GM23338 (cell line): Measurements from ENCODE around the gene SIKE1. TPM values are rescaled to one million over a fixed set of nuclear protein-coding genes. Genes with fewer than 3 reads are reported as not detected.
"Not testable (repeated sequence)": the region's sequence is repeated elsewhere in the genome, so short reads cannot be mapped to it uniquely, and the experiment has no call there.

ENCODE experiments used
- ATAC-seq: fragments of 200-7000 bp; cut with Tn5 transposase; 3 replicates; pipeline ENCODE4 v1.9.1; 2020
- DNase-seq: peaks from one replicate; pipeline ENCODE4 v3.0.0-alpha.2; 2015; ENCODE audit warnings: low spot score
- H2AFZ ChIP-seq: fragments of 200-600 bp; sonication (generic); 2 replicates; pipeline ENCODE4 v1.8.0; 2016; ENCODE audit warnings: antibody characterized with exemption, mild to moderate bottlenecking, moderate library complexity
- H3F3A ChIP-seq: fragments of 200-600 bp; sonication (generic); replicated peaks from 2 replicates; pipeline ENCODE4 v1.8.0; 2017; ENCODE audit warnings: antibody characterized with exemption, mixed run types, low read depth
- H3K27ac ChIP-seq: fragments of 200-600 bp; sonication (generic); 2 replicates; pipeline ENCODE4 v1.6.1; 2016; ENCODE audit warnings: low read depth
- H3K27me3 ChIP-seq: fragments of 200-600 bp; sonication (generic); 2 replicates; pipeline ENCODE4 v1.8.0; 2016; ENCODE audit warnings: mild to moderate bottlenecking, mixed run types, moderate library complexity; ENCODE audit not compliant: insufficient read depth
- H3K36me3 ChIP-seq: fragments of 200-600 bp; sonication (generic); 2 replicates; pipeline ENCODE4 v1.8.0; 2016; ENCODE audit warnings: mild to moderate bottlenecking; ENCODE audit not compliant: insufficient read depth
- H3K4me1 ChIP-seq: fragments of 200-600 bp; sonication (generic); 2 replicates; pipeline ENCODE4 v1.8.0; 2016; ENCODE audit warnings: mild to moderate bottlenecking, moderate library complexity; ENCODE audit not compliant: insufficient read depth
- H3K4me2 ChIP-seq: fragments of 200-600 bp; sonication (generic); 2 replicates; pipeline ENCODE4 v1.7.1; 2017; ENCODE audit warnings: mixed run types
- H3K4me3 ChIP-seq: fragments of 200-600 bp; sonication (generic); 2 replicates; pipeline ENCODE4 v1.6.1; 2016; ENCODE audit warnings: mixed run types
- H3K79me2 ChIP-seq: fragments of 200-600 bp; sonication (generic); replicated peaks from 2 replicates; pipeline ENCODE4 v1.8.0; 2017; ENCODE audit warnings: mild to moderate bottlenecking; ENCODE audit not compliant: insufficient read depth
- H3K9me2 ChIP-seq: fragments of 200-600 bp; sonication (generic); 2 replicates; pipeline ENCODE4 v1.8.0; 2017; ENCODE audit not compliant: insufficient read depth
- H4K20me1 ChIP-seq: fragments of 200-600 bp; sonication (generic); replicated peaks from 2 replicates; pipeline ENCODE4 v1.8.0; 2017; ENCODE audit warnings: mild to moderate bottlenecking; ENCODE audit not compliant: insufficient read depth
- H3K27ac Mint-ChIP-seq: 2 replicates; pipeline ENCODE4 v1.8.0; 2020; ENCODE audit warnings: inconsistent platforms, mild to moderate bottlenecking, moderate library complexity, mixed read lengths
- H3K27me3 Mint-ChIP-seq: 3 replicates; pipeline ENCODE4 v1.8.0; 2022; ENCODE audit warnings: low read depth, mild to moderate bottlenecking, moderate library complexity, mixed read lengths, inconsistent platforms; ENCODE audit not compliant: insufficient read depth, poor library complexity
- H3K36me3 Mint-ChIP-seq: 3 replicates; pipeline ENCODE4 v1.8.0; 2021; ENCODE audit warnings: low read depth, mild to moderate bottlenecking, inconsistent platforms, moderate library complexity, mixed read lengths
- H3K4me1 Mint-ChIP-seq: 3 replicates; pipeline ENCODE4 v1.8.0; 2020; ENCODE audit warnings: mild to moderate bottlenecking, inconsistent platforms, mixed read lengths
- H3K4me3 Mint-ChIP-seq: 3 replicates; pipeline ENCODE4 v1.8.0; 2021; ENCODE audit warnings: moderate library complexity, mild to moderate bottlenecking, inconsistent platforms, mixed read lengths
- H3K9me3 Mint-ChIP-seq: 3 replicates; pipeline ENCODE4 v1.8.0; 2020; ENCODE audit warnings: moderate library complexity, mild to moderate bottlenecking, inconsistent platforms, mixed read lengths
- EZH2 ChIP-seq: fragments of 200-600 bp; sonication (generic); IDR thresholded peaks from one replicate; pipeline ENCODE4 v1.8.0; 2017; ENCODE audit warnings: antibody characterized with exemption, mild to moderate bottlenecking, low read depth; ENCODE audit not compliant: unreplicated experiment
- EZH2phosphoT487 ChIP-seq: fragments of 200-600 bp; sonication (generic); IDR thresholded peaks from one replicate; pipeline ENCODE4 v1.8.1; 2018; ENCODE audit warnings: antibody characterized with exemption; ENCODE audit not compliant: unreplicated experiment
- JUNB ChIP-seq: IDR thresholded peaks from one replicate; pipeline ENCODE4 v1.6.1; 2016; ENCODE audit warnings: antibody characterized with exemption; ENCODE audit not compliant: unreplicated experiment
- NANOG ChIP-seq: IDR thresholded peaks from 2 replicates; pipeline ENCODE4 v1.6.1; 2016; ENCODE audit warnings: antibody characterized with exemption, borderline replicate concordance
- STAT1 ChIP-seq: IDR thresholded peaks from one replicate; pipeline ENCODE4 v1.6.1; 2016; ENCODE audit warnings: antibody characterized with exemption; ENCODE audit not compliant: unreplicated experiment
- ZNF331 ChIP-seq: fragments of 250-450 bp; sonication (Bioruptor Pico); IDR thresholded peaks from 2 replicates; pipeline ENCODE4 v1.5.0; 2020; ENCODE audit warnings: low read depth, mild to moderate bottlenecking, moderate library complexity
- polyA plus RNA-seq: library from polyadenylated mRNA; unstranded; fragments of >200 nt; fragmentation: Nextera tagmentation; extraction: Ambion mirVana; gene quantifications from 2 replicates; pipeline ENCODE4 v1.2.1, GENCODE V29; 2016
- total RNA-seq: library from RNA; depleted of rRNA; stranded (reverse); fragments of >200 nt; shearing (Covaris generic); gene quantifications from 2 replicates; pipeline ENCODE4 v1.2.3, GENCODE V29; 2014
- TF ChIP-seq, protein P1 (sequence below), 2 experiments: fragments of 200-600 bp in 1 of 2; sonication (generic) in 1 of 2; conservative IDR thresholded peaks; 2 replicates each; pipeline versions ENCODE4 v1.5.1 to v1.6.1; 2016 to 2017; ENCODE audit warnings: antibody characterized with exemption in 2 of 2, low read depth in 2 of 2, mild to moderate bottlenecking in 2 of 2, moderate library complexity in 1 of 2
- TF ChIP-seq, protein P2 (sequence below): fragments of 250-450 bp; sonication (Bioruptor Pico); IDR thresholded peaks from 2 replicates; pipeline ENCODE4 v1.5.0; 2020; ENCODE audit warnings: mild to moderate bottlenecking, moderate library complexity

The SIKE1 gene
- total and polyA plus RNA-seq, 2 experiments from 2014 or later = 74.0 to 96.3 TPM

DNA sequence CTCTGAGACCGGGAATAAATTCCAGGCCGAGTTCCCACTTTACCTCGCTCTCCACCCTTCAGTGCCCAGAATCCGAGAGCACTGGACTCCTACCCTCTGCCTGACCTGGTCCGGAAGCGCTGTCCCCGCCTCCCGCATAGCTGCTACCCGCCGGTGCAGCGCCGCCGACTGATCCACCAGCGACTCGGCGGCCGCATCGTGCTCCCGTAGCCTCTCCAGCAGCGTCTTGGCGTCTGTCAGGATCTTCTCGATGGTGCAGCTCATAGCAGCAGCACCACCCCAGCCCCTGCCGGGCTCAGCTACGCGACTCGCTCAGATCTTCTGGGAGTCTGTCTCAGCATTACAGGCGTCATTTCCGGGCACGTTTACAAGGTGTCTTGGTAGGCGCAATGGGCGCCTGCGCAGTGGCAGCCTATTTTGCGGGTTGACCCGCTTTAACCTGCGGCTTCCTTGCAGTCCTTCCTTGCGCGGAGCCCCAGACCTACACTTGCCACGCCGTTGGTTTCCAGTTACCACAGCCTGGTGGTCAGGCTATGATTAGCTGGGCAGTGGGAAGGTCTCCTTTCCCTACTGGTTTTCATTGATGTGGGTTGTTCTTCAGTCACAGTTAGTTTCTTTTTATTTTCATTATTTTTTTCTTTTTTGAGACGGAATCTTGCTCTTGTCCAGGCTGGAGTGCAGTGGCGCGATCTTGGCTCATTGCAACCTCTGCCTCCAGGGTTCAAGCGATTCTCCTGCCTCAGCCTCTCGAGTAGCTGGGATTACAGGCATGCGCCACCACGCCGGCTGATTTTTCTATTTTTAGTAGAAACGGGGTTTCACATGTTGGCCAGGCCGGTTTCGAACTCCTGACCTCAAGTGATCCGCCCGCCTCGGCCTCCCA, at the start of gene SIKE1 (continued):
- TF ChIP-seq, protein P1, sequence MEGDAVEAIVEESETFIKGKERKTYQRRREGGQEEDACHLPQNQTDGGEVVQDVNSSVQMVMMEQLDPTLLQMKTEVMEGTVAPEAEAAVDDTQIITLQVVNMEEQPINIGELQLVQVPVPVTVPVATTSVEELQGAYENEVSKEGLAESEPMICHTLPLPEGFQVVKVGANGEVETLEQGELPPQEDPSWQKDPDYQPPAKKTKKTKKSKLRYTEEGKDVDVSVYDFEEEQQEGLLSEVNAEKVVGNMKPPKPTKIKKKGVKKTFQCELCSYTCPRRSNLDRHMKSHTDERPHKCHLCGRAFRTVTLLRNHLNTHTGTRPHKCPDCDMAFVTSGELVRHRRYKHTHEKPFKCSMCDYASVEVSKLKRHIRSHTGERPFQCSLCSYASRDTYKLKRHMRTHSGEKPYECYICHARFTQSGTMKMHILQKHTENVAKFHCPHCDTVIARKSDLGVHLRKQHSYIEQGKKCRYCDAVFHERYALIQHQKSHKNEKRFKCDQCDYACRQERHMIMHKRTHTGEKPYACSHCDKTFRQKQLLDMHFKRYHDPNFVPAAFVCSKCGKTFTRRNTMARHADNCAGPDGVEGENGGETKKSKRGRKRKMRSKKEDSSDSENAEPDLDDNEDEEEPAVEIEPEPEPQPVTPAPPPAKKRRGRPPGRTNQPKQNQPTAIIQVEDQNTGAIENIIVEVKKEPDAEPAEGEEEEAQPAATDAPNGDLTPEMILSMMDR (conservative IDR thresholded peaks at IDR 0.05; ENCODE audit: low read depth in 2 of 2) = peak in 1 of 2 experiments; percentile 11; a peak in 1 of 4 replicates

DNA sequence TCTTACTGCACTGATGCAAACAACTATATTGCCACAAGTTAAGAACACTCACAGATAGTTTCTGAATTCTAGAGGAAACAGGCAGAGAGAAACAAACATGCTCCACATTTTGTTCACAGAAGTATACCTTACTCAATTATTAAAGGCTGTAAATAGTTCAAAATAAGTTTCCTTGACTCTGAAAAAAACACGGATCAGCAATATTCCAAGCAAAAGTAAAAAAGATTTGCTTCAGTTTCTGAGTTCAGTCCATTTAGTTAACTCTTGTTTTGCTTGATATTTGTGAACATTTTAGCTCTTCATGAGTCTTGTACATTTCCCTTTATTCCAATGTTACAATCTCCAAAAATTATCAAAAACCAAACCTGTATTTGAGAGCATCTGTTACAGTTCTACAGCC, 49.6 kb upstream of the SIKE1 start:
- H3K36me3 ChIP-seq, H3K27me3 ChIP-seq, ATAC-seq, H3K79me2 ChIP-seq, H3K27ac Mint-ChIP-seq, H3K4me3 ChIP-seq, DNase-seq, H3K4me1 ChIP-seq, H3K9me2 ChIP-seq, H3K36me3 Mint-ChIP-seq, H3K27ac ChIP-seq, H3K4me1 Mint-ChIP-seq, H3K4me2 ChIP-seq, H3K27me3 Mint-ChIP-seq, H3K9me3 Mint-ChIP-seq, H3F3A ChIP-seq, H3K4me3 Mint-ChIP-seq, H4K20me1 ChIP-seq: not testable (repeated sequence)
- H2AFZ ChIP-seq = 0 out of 2 replicates have a peak overlapping the region, but pooled peaks have one; percentile 39

DNA sequence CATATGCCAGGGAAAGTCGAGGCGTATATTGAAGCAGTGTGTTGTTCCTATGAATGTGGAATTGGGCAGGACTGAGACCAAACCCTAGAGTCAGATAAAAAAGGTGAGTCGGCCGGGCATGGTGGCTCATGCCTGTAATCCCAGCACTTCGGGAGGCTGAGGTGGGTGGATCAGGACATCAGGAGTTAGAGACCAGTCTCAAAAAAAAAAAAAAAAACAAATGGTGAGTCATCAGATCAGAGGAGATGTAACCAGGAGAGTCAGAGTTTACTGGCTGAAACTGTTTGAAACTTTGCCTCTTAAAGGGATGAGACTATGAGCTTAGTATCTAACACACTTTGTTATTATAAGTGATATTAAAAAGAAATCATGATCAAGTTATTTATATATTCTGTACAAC, 47.8 kb upstream of the SIKE1 start:
- Histone ChIP-seq H3K9me2 (no peaks in the 10 kb centered on the region), H3K4me2 (no peak overlapping the region), H3K27ac (no peak overlapping the region), H3K79me2 (no peaks in the 10 kb centered on the region), H3F3A (no peaks in the 10 kb centered on the region), H3K27me3 (no peaks in the 10 kb centered on the region), H2AFZ (no peak overlapping the region), H3K4me1 (no peaks in the 10 kb centered on the region), H3K4me3 (no peak overlapping the region), H3K36me3 (peaks cover 4% of the 10 kb centered on the region; the same call in 1 of the 2 replicates), H4K20me1 (no peaks in the 10 kb centered on the region)
- peaks cover 5% of the 10 kb centered on the region for H3K4me1 Mint-ChIP-seq
- peaks cover 11% of the 10 kb centered on the region; the same call in 2 of the 3 replicates for H3K36me3 Mint-ChIP-seq
- ATAC-seq = no peak
- no peak for DNase-seq
- no peak overlapping the region for H3K27ac Mint-ChIP-seq
- H3K4me3 Mint-ChIP-seq = no peak overlapping the region
- H3K9me3 Mint-ChIP-seq = peaks cover 20% of the 10 kb centered on the region
- H3K27me3 Mint-ChIP-seq = no peaks in the 10 kb centered on the region
- TF ChIP-seq ZNF331 (no peak), NANOG (no peak), EZH2phosphoT487 (no peak), STAT1 (no peak), JUNB (no peak), EZH2 (no peak)
- TF ChIP-seq, protein P1 (conservative IDR thresholded peaks at IDR 0.05; ENCODE audit: low read depth in 2 of 2) = no peak
- TF ChIP-seq, protein P2, sequence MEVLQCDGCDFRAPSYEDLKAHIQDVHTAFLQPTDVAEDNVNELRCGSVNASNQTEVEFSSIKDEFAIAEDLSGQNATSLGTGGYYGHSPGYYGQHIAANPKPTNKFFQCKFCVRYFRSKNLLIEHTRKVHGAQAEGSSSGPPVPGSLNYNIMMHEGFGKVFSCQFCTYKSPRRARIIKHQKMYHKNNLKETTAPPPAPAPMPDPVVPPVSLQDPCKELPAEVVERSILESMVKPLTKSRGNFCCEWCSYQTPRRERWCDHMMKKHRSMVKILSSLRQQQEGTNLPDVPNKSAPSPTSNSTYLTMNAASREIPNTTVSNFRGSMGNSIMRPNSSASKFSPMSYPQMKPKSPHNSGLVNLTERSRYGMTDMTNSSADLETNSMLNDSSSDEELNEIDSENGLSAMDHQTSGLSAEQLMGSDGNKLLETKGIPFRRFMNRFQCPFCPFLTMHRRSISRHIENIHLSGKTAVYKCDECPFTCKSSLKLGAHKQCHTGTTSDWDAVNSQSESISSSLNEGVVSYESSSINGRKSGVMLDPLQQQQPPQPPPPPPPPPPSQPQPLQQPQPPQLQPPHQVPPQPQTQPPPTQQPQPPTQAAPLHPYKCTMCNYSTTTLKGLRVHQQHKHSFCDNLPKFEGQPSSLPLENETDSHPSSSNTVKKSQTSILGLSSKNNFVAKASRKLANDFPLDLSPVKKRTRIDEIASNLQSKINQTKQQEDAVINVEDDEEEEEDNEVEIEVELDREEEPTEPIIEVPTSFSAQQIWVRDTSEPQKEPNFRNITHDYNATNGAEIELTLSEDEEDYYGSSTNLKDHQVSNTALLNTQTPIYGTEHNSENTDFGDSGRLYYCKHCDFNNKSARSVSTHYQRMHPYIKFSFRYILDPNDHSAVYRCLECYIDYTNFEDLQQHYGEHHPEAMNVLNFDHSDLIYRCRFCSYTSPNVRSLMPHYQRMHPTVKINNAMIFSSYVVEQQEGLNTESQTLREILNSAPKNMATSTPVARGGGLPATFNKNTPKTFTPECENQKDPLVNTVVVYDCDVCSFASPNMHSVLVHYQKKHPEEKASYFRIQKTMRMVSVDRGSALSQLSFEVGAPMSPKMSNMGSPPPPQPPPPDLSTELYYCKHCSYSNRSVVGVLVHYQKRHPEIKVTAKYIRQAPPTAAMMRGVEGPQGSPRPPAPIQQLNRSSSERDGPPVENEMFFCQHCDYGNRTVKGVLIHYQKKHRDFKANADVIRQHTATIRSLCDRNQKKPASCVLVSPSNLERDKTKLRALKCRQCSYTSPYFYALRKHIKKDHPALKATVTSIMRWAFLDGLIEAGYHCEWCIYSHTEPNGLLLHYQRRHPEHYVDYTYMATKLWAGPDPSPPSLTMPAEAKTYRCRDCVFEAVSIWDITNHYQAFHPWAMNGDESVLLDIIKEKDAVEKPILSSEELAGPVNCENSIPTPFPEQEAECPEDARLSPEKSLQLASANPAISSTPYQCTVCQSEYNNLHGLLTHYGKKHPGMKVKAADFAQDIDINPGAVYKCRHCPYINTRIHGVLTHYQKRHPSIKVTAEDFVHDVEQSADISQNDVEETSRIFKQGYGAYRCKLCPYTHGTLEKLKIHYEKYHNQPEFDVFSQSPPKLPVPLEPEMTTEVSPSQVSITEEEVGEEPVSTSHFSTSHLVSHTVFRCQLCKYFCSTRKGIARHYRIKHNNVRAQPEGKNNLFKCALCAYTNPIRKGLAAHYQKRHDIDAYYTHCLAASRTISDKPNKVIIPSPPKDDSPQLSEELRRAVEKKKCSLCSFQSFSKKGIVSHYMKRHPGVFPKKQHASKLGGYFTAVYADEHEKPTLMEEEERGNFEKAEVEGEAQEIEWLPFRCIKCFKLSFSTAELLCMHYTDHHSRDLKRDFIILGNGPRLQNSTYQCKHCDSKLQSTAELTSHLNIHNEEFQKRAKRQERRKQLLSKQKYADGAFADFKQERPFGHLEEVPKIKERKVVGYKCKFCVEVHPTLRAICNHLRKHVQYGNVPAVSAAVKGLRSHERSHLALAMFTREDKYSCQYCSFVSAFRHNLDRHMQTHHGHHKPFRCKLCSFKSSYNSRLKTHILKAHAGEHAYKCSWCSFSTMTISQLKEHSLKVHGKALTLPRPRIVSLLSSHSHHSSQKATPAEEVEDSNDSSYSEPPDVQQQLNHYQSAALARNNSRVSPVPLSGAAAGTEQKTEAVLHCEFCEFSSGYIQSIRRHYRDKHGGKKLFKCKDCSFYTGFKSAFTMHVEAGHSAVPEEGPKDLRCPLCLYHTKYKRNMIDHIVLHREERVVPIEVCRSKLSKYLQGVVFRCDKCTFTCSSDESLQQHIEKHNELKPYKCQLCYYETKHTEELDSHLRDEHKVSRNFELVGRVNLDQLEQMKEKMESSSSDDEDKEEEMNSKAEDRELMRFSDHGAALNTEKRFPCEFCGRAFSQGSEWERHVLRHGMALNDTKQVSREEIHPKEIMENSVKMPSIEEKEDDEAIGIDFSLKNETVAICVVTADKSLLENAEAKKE = no peak
